ENCODE results near the gene MERTK.
"Not testable (repeated sequence)": the region's sequence is repeated elsewhere in the genome, so short reads cannot be mapped to it uniquely, and the experiment has no call there.

Gene MERTK

GRCh38 chr2:111946294-111947114 is 48.1 kb downstream of the MERTK start:
- no peak for DNase-seq

- DNase-seq = no peak
Observed at GRCh38 chr2:111947219-111947618, 48.8 kb downstream of the MERTK start.

GRCh38 chr2:111948832-111949231 is 50.4 kb downstream of the MERTK start:
- no peak for DNase-seq

GRCh38 chr2:111950236-111950635 is 51.8 kb downstream of the MERTK start:
- no peak for DNase-seq

GRCh38 chr2:111951486-111951885 is 53.1 kb downstream of the MERTK start:
- DNase-seq = no peak

- DNase-seq = peak; percentile 64
Observed at GRCh38 chr2:111952871-111953452, 54.6 kb downstream of the MERTK start.

GRCh38 chr2:111954602-111955332 is 56.4 kb downstream of the MERTK start:
- DNase-seq = no peak

- DNase-seq = no peak
Observed at GRCh38 chr2:111957872-111958354, 59.5 kb downstream of the MERTK start.

GRCh38 chr2:111958901-111959300 is 60.5 kb downstream of the MERTK start:
- DNase-seq = no peak

GRCh38 chr2:111961663-111962062 is 63.3 kb downstream of the MERTK start:
- DNase-seq = no peak

GRCh38 chr2:111963086-111963485 is 64.7 kb downstream of the MERTK start:
- not testable (repeated sequence) for DNase-seq

GRCh38 chr2:111963508-111963907 is 65.1 kb downstream of the MERTK start:
- DNase-seq = not testable (repeated sequence)

- DNase-seq = no peak
Observed at GRCh38 chr2:111965062-111965461, 66.7 kb downstream of the MERTK start.

GRCh38 chr2:111966241-111966640 is 67.8 kb downstream of the MERTK start:
- no peak for DNase-seq

- no peak for DNase-seq
Observed at GRCh38 chr2:111967018-111967417, 68.6 kb downstream of the MERTK start.

GRCh38 chr2:111970453-111970852 is 72.0 kb downstream of the MERTK start:
- no peak for DNase-seq

- no peak for DNase-seq
Observed at GRCh38 chr2:111972955-111973565, 74.7 kb downstream of the MERTK start.

- no peak for DNase-seq
Observed at GRCh38 chr2:111973701-111974100, 75.3 kb downstream of the MERTK start.

GRCh38 chr2:111975053-111975552 is 76.7 kb downstream of the MERTK start:
- no peak for DNase-seq

- DNase-seq = no peak
Observed at GRCh38 chr2:111975819-111976218, 77.4 kb downstream of the MERTK start.

GRCh38 chr2:111977240-111977639 is 78.8 kb downstream of the MERTK start:
- no peak for DNase-seq

GRCh38 chr2:111978452-111979170 is 80.2 kb downstream of the MERTK start:
- no peak for DNase-seq

All from activated CD4-positive, alpha-beta T cell treated with anti-CD3 and anti-CD28 coated beads, Interleukin-2, Interleukin-6, amounts not matched to agents 100 ng/mL and 50 ng/mL, durations not matched to agents 16 hours and 8 hours (primary cell).